HepG2 (cell line): ENCODE results near the gene RUSF1. TPM values are rescaled to one million over a fixed set of nuclear protein-coding genes. Genes with fewer than 3 reads are reported as not detected.

Experiments used
- AHDC1 ChIP-seq: sonication (generic); formaldehyde crosslinking; IDR thresholded peaks from 2 replicates; pipeline ENCODE4 v1.5.1; 2020; ENCODE audit warnings: mild to moderate bottlenecking, missing genetic modification reagents, borderline replicate concordance
- ETV6 ChIP-seq: sonication (generic); formaldehyde crosslinking; conservative IDR thresholded peaks from 2 replicates; pipeline ENCODE4 v1.4.0; 2020; ENCODE audit warnings: missing genetic modification reagents
- GATA4 ChIP-seq: sonication (generic); IDR thresholded peaks from 2 replicates; pipeline ENCODE4 v1.6.1; 2016; ENCODE audit warnings: antibody characterized with exemption, low read depth, borderline replicate concordance
- HMGA1 ChIP-seq: sonication (generic); formaldehyde crosslinking; conservative IDR thresholded peaks from 2 replicates; pipeline ENCODE4 v1.4.0; 2020; ENCODE audit warnings: missing genetic modification reagents
- HNRNPLL ChIP-seq: fragments of 200-400 bp; formaldehyde crosslinking; IDR thresholded peaks from 2 replicates; pipeline ENCODE4 v1.6.1; 2017; ENCODE audit warnings: mild to moderate bottlenecking, low read depth, low read length; ENCODE audit not compliant: poor library complexity, severe bottlenecking
- JARID2 ChIP-seq: sonication (generic); formaldehyde crosslinking; IDR thresholded peaks from 2 replicates; pipeline ENCODE4 v1.8.1; 2023; ENCODE audit warnings: missing genetic modification reagents, inconsistent platforms; ENCODE audit not compliant: insufficient replicate concordance
- MAFK ChIP-seq, 2 experiments: IDR thresholded peaks in 1 of 2; conservative IDR thresholded peaks in 1 of 2; 2 replicates each; pipeline ENCODE4 v1.6.1; 2011; ENCODE audit warnings: improper control_type of control experiment in 2 of 2, low read length in 2 of 2
- MZF1 ChIP-seq: sonication (generic); formaldehyde crosslinking; IDR thresholded peaks from 2 replicates; pipeline ENCODE4 v1.8.1; 2023; ENCODE audit warnings: mild to moderate bottlenecking, missing genetic modification reagents, borderline replicate concordance
- RXRA ChIP-seq: sonication (generic); formaldehyde crosslinking; IDR thresholded peaks from 2 replicates; pipeline ENCODE4 v1.5.1; 2020; ENCODE audit warnings: missing genetic modification reagents
- SIN3B ChIP-seq: fragments of 150-350 bp; IDR thresholded peaks from 2 replicates; pipeline ENCODE4 v1.6.1; 2014; ENCODE audit warnings: low read length
- SMAD1 ChIP-seq: sonication (generic); formaldehyde crosslinking; IDR thresholded peaks from 2 replicates; pipeline ENCODE4 v1.4.0; 2020; ENCODE audit warnings: missing genetic modification reagents, low read depth, mild to moderate bottlenecking, borderline replicate concordance
- TBX2 ChIP-seq: sonication (generic); formaldehyde crosslinking; IDR thresholded peaks from 2 replicates; pipeline ENCODE4 v1.5.0; 2020; ENCODE audit warnings: missing genetic modification reagents, mild to moderate bottlenecking, borderline replicate concordance
- THAP7 ChIP-seq: sonication (generic); formaldehyde crosslinking; IDR thresholded peaks from 2 replicates; pipeline ENCODE4 v1.8.1; 2023; ENCODE audit warnings: mild to moderate bottlenecking, missing genetic modification reagents
- ZBTB34 ChIP-seq: sonication (generic); formaldehyde crosslinking; IDR thresholded peaks from 2 replicates; pipeline ENCODE4 v1.8.0; 2022; ENCODE audit warnings: mild to moderate bottlenecking, missing genetic modification reagents
- ZNF12 ChIP-seq: sonication (generic); formaldehyde crosslinking; IDR thresholded peaks from 2 replicates; pipeline ENCODE4 v1.5.0; 2020; ENCODE audit warnings: missing genetic modification reagents
- ZNF225 ChIP-seq: sonication (generic); formaldehyde crosslinking; IDR thresholded peaks from 2 replicates; pipeline ENCODE4 v1.4.0; 2020; ENCODE audit warnings: mild to moderate bottlenecking, missing genetic modification reagents
- ZNF350 ChIP-seq: sonication (generic); formaldehyde crosslinking; IDR thresholded peaks from 2 replicates; pipeline ENCODE4 v1.4.0; 2020; ENCODE audit warnings: mild to moderate bottlenecking, low read depth, missing genetic modification reagents, borderline replicate concordance
- ZNF580 ChIP-seq: IDR thresholded peaks from 2 replicates; pipeline ENCODE4 v1.6.1; 2016; ENCODE audit warnings: low read depth, borderline replicate concordance
- polyA plus RNA-seq, 8 experiments: library from polyadenylated mRNA; depleted of rRNA in 3 of 8; stranded (reverse) in 7 of 8; unstranded in 1 of 8; fragments of >200 nt; fragmentation: Illumina TruSeq in 4 of 8; extraction: Trizol in 4 of 8; gene quantifications; 2 replicates each; pipeline versions ENCODE4 v1.2.1 to v1.2.3, GENCODE V29; 2011 to 2016; ENCODE audit warnings: low read depth in 4 of 8, missing spikeins in 1 of 8, mixed read lengths in 1 of 8; ENCODE audit not compliant: insufficient read depth in 1 of 8
- total RNA-seq, 5 experiments: library from RNA; depleted of rRNA; stranded (reverse); fragments of >200 nt; fragmentation: Illumina TruSeq; extraction: Trizol; gene quantifications; 2 replicates each; pipeline ENCODE4 v1.2.3, GENCODE V29; 2016; ENCODE audit warnings: low read depth in 1 of 5
- TF ChIP-seq, protein P1 (sequence below): sonication (generic); formaldehyde crosslinking; IDR thresholded peaks from 2 replicates; pipeline ENCODE4 v1.5.1; 2020; ENCODE audit warnings: missing genetic modification reagents, mild to moderate bottlenecking, borderline replicate concordance

RUSF1 gene
- total and polyA plus RNA-seq, 2 of the 13 experiments (the other 11 are each of a cell fraction or from before 2014, with no cell fraction given), result 40.8 to 50.2 TPM

- TF ChIP-seq, protein P1, sequence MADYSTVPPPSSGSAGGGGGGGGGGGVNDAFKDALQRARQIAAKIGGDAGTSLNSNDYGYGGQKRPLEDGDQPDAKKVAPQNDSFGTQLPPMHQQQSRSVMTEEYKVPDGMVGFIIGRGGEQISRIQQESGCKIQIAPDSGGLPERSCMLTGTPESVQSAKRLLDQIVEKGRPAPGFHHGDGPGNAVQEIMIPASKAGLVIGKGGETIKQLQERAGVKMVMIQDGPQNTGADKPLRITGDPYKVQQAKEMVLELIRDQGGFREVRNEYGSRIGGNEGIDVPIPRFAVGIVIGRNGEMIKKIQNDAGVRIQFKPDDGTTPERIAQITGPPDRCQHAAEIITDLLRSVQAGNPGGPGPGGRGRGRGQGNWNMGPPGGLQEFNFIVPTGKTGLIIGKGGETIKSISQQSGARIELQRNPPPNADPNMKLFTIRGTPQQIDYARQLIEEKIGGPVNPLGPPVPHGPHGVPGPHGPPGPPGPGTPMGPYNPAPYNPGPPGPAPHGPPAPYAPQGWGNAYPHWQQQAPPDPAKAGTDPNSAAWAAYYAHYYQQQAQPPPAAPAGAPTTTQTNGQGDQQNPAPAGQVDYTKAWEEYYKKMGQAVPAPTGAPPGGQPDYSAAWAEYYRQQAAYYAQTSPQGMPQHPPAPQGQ (CRISPR knock-in tag), result no peak
- TF ChIP-seq MZF1, result no peak
- peak; percentile 14 for TF ChIP-seq HNRNPLL
- TF ChIP-seq SMAD1 (CRISPR knock-in tag), result no peak
- TF ChIP-seq THAP7 (CRISPR knock-in tag), result no peak
- no peak for TF ChIP-seq GATA4
- TF ChIP-seq ZNF350 (CRISPR knock-in tag), result no peak
- TF ChIP-seq ZNF225 (CRISPR knock-in tag), result peak; percentile 47; the same call in 1 of the 2 replicates
- no peak for TF ChIP-seq ZNF580 (CRISPR knock-in tag)
- TF ChIP-seq HMGA1, result no peak
- no peak for TF ChIP-seq JARID2
- no peak for TF ChIP-seq SIN3B
- no peak for TF ChIP-seq AHDC1 (CRISPR knock-in tag)
- no peak for TF ChIP-seq ZNF12 (CRISPR knock-in tag)
- TF ChIP-seq TBX2, result peak; percentile 32; the same call in 1 of the 2 replicates
- no peak for TF ChIP-seq MAFK (conservative IDR thresholded peaks at IDR 0.05 in 1 of 2, IDR thresholded peaks at IDR 0.05 in 1 of 2; ENCODE audit: low read length in 2 of 2)
- no peak for TF ChIP-seq ETV6 (CRISPR knock-in tag)
- TF ChIP-seq ZBTB34 (CRISPR knock-in tag), result no peak
- no peak for TF ChIP-seq RXRA (CRISPR knock-in tag)
These were observed 36.1 kb downstream of the RUSF1 start, which contains the start of gene TGFB1I1 (continued) for GRCh38 chr16:31471875-31472708.
